GM10266 (cell line): ENCODE results near the gene SLC6A12.

Experiments used
- DNase-seq: peaks from one replicate; pipeline ENCODE4 v3.0.0; 2012; ENCODE audit errors: extremely low spot score
- TF ChIP-seq, protein P1 (sequence below): IDR thresholded peaks from 2 replicates; pipeline ENCODE4 v1.5.1; 2012; ENCODE audit warnings: mild to moderate bottlenecking, low read depth; ENCODE audit not compliant: control insufficient read depth, insufficient read depth; ENCODE audit errors: missing control alignments

Gene SLC6A12

DNA sequence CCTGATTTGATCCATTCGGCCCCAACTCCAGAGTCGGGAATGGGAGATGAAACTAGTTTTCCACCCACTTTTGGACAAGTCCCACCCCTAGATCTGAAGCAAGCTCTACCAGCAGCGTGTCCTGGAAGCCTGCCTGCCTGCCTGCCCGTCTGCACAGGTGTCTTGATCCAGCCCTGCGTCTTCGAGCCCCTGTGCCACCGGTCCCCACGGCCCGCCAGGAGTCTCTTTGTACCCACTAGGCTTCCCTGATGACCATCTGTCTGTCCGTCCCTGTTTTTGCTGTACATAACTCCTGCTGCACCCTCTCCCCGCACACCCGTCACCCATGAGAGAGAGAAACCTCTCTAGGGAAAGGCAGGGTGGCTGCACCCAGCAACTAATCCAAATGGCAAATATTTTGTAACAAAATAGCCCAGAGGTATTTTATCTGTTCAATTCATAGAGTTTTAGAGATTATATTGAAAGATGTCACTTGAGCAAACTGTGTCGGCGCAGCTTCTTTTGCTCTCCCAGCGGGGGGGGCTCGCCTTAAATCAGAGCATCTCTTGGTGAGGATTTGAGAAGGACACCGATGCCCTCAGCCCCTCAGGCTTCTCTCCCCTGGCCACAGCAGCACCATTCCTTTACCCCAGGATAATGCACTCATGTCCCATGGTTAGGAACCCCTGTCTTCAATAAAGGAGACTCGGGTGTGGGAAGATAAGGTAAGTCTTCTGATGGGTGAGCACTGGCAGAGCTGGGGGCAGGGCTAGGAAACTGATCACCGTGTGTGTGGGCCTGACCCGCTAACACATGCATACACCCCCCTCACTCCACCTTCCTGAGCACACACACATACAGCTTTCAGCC is 35.8 kb downstream of the SLC6A12 start:
- no peak for DNase-seq
- TF ChIP-seq, protein P1, sequence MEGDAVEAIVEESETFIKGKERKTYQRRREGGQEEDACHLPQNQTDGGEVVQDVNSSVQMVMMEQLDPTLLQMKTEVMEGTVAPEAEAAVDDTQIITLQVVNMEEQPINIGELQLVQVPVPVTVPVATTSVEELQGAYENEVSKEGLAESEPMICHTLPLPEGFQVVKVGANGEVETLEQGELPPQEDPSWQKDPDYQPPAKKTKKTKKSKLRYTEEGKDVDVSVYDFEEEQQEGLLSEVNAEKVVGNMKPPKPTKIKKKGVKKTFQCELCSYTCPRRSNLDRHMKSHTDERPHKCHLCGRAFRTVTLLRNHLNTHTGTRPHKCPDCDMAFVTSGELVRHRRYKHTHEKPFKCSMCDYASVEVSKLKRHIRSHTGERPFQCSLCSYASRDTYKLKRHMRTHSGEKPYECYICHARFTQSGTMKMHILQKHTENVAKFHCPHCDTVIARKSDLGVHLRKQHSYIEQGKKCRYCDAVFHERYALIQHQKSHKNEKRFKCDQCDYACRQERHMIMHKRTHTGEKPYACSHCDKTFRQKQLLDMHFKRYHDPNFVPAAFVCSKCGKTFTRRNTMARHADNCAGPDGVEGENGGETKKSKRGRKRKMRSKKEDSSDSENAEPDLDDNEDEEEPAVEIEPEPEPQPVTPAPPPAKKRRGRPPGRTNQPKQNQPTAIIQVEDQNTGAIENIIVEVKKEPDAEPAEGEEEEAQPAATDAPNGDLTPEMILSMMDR = no peak

DNA sequence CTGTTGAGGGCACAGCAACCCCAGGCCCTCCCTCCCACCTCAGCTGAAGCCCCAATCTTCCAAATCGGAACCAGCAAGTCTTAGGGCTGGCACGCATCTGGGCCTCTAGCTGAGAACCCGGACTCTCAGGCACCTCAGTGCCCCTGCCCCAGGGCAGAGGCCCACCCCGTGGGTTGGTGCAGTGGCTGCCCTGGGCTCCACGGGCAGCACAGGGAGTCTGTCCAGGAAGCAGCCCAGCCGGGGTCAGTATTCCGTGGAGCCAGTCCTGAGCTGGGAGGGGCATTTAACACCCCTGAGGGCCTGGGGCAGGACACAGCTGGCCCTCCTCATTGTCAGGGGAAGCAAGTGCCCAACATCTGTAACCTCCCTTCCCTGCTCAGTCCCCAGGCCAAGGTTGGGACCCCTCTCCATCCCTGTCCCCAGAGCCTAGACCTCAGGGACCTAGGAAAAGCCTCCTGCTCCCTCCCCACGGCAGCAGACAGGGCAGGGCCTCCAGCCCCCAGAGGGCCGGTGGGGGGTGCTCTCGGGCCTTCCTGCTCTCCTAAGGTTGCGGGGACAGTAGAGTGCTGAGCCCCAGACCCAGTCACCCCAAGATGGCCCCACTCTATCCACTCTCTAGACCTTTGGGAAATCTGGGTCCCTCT is 36.5 kb downstream of the SLC6A12 start:
- TF ChIP-seq, protein P1 = no peak
- no peak for DNase-seq

DNA sequence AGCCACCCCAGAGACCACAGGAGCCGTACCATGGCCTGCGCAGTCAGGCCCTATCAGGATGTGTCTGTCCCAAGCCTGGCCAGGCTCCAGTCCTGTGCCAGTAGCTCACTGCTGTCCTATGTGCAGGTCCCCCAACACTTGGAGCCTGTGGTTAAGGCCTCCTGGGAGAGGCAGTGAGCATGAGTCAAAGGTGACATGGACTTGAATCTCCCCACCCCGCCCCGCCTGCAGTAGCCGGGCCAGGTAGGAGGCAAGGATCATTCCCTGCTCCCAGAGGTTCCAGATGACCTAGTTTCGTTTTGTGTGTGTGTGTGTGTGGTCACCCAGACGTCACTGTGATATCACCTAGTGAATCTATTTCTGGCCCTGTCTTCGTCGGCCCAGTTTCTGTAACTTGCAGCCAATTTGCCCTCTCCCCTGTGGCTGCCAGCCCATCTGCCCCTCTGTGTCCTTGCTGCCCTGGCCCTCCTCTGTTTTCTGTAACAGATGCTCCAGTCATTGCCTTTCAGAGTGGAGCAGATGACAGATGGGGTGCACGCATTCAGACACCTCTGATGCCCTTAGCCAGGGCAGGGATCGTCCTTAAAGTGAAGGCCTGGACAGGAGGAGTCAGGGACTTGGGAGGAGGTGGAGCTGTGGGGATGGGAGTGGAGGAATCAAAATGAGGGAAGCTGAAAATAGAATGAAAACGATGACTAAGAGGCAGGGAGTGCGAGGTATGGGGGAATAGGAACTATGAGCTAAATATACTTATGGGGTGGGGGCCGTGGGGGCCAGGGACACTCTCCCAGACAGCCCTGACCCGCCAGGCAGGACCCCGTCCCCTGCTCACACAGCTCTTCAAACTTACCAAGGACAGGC is 37.4 kb downstream of the SLC6A12 start:
- no peak for DNase-seq
- TF ChIP-seq, protein P1 = no peak

DNA sequence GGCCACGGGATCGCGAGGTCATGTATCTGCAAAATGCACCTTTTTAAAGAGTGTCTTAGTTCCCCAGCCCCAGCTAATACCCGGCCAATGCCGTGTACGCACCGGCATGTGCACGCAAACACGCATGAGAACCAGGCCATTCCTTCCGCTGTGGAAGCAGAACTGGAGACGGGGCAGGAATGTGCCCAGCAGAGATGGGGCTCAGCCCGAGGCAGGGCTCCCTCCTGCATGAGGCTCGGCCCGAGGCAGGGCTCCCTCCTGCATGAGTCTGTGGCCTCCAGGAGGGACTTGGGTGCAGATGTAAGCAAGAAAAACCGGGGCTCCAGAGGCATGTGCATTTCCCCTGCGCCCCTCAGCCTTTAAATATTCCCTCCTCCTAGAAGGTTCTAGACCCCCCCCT is 38.2 kb downstream of the SLC6A12 start:
- TF ChIP-seq, protein P1 = no peak
- no peak for DNase-seq

DNA sequence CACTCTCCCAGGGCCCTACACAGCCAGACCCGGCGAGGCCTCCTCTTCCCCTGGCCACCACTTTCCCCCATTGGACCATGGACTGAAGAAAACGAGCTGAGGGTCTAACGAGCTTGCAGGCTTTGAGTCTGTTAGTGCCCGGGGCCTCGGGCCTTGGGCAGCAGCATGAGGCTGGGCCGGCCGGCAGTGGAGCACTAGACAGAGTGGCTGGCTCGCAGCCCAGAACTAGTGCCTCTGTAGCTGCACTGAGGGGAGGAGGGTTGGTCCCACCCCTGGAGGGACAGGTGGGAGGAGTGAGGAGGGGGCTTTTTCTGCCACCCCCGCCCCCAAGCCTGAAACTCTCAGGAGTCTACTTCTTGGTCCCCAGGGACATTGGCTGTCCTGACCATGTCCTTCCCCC is 38.7 kb downstream of the SLC6A12 start:
- TF ChIP-seq, protein P1 = no peak
- no peak for DNase-seq

DNA sequence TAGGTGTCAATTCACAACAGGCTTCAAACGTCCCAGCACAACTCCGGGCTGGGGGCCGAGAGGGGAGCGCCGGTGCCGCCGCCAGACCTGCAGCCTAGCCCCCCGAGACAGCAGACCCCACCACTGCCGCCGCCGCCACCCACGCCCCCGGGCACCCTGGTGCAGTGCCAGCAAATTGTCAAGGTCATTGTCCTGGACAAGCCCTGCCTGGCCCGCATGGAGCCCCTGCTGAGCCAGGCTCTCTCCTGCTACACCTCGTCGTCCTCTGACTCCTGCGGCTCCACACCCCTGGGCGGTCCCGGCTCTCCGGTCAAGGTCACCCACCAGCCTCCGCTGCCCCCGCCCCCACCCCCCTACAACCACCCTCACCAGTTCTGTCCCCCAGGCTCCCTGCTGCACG is 39.4 kb downstream of the SLC6A12 start:
- DNase-seq = no peak
- TF ChIP-seq, protein P1 = no peak
